ENCODE results near the gene DSCAML1. TPM values are rescaled to one million over a fixed set of nuclear protein-coding genes. Genes with fewer than 3 reads are reported as not detected.

The DSCAML1 gene
- total and polyA plus RNA-seq, 9 of the 15 experiments (the other 6 are each of a cell fraction or from before 2014, with no cell fraction given): not detected

DNA sequence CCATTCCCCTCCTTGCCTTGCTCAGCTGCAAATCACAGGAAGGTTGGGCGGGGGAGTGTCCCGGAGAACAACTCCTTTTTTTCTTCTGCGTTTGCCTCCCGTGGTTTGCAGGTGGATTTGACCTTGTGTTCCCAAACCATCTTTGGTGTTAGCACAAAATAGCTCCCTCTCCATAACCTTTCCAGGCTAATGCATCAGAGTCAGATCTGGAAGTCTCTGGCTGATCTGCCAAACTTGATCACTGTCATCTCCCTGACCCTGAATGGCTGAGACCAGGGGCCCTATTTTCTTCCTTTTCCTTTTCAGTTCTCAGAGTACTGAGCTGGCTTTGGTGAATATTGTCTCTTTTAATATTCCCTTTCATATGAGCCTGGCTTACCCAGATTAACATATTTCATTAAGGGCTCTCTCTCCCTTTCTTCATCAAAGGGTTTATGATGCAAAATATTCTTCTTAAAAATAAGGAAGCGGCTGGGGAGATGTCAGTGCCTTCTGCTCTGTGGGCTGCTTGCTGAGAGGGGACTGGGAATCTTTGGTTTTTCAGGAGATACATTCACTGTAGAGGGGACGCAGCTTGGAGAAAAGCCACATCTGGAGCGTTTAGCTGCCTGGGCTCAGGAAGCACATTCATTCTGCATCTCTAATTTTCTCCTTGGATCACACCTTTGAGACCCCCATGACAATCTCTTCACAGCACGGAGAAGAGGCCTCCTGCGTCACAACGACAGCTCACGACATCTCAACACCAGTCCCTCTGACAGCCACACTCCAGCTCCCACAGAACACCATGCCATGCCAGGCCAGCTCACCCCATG is 321.1 kb downstream of the DSCAML1 start:
- in situ Hi-C loops (cut with MboI): no loop called here
- Histone ChIP-seq H3K4me2 (ENCODE audit: insufficient read depth, low read length) (no peak overlapping the region), H3K27ac (ENCODE audit: extremely low read depth, low read depth, low read length) (no peak overlapping the region), H3K36me3 (ENCODE audit: control insufficient read depth, insufficient read depth, low read length) (no peaks in the 10 kb centered on the region), H3K79me2 (ENCODE audit: control insufficient read depth, insufficient read depth, low read length) (no peaks in the 10 kb centered on the region), H3K9me3 (replicated peaks; ENCODE audit: control insufficient read depth, insufficient read depth, low read depth, low read length) (no peaks in the 10 kb centered on the region), H3K27me3 (ENCODE audit: control insufficient read depth in 2 of 2, insufficient read depth in 2 of 2, low read length in 2 of 2) (peaks cover 4 to 55% of the 10 kb centered on the region in 2 experiments), H3K9ac (ENCODE audit: insufficient read depth in 1 of 2, low read depth in 2 of 2, low read length in 2 of 2) (no peak overlapping the region), H2AFZ (ENCODE audit: low read depth, low read length) (no peak overlapping the region), H3K4me1 (replicated peaks in 1 of 2; ENCODE audit: control insufficient read depth in 2 of 2, insufficient read depth in 2 of 2, low read length in 2 of 2) (no peaks in the 10 kb centered on the region), H3K4me3 (no peak overlapping the region), H3K9me1 (ENCODE audit: control insufficient read depth, insufficient read depth, low read length) (no peaks in the 10 kb centered on the region), H4K20me1 (replicated peaks; ENCODE audit: control insufficient read depth, insufficient read depth, low read length) (no peaks in the 10 kb centered on the region; the same call in 1 of the 2 replicates)
- intact Hi-C loops (cut with micrococcal nuclease): no loop called here
- CTCF ChIA-PET (ENCODE audit: low intra/inter-chr PET ratio): interaction anchor here (0.6 kb wide), 1 partner anchor 54 kb away, joined by 3 read pairs; no protein-coding TSS in a partner anchor
- POLR2A ChIA-PET: no interaction called here
- no TSS peak for BruUV-seq (replicated peaks)
- WGBS (ENCODE audit: insufficient coverage, low coverage, missing lambda C conversion rate): 2% methylated on average over 11 of the region's 11 CpGs
- ATAC-seq: no peak
- DNase-seq (ENCODE audit: extremely low read depth in 1 of 4, low spot score in 3 of 4): no peak
- FAIRE-seq: no peak
- TF ChIP-seq HDAC2 (IDR thresholded peaks at IDR 0.05) (no peak), C11orf30 (IDR thresholded peaks at IDR 0.05; ENCODE audit: low read depth) (no peak), ZNF830 (CRISPR knock-in tag; IDR thresholded peaks at IDR 0.05) (no peak), FOXK1 (CRISPR knock-in tag; IDR thresholded peaks at IDR 0.05; ENCODE audit: borderline replicate concordance) (no peak), SRSF7 (optimal IDR thresholded peaks at IDR 0.05; ENCODE audit: low read depth, low read length) (no peak), ZNF77 (CRISPR knock-in tag; IDR thresholded peaks at IDR 0.05) (no peak), YY1 (IDR thresholded peaks at IDR 0.05; ENCODE audit: borderline replicate concordance in 1 of 3, control insufficient read depth in 1 of 3, extremely low read depth in 1 of 3, insufficient read depth in 3 of 3, insufficient read length in 1 of 3, insufficient replicate concordance in 2 of 3, low read depth in 1 of 3, low read length in 2 of 3) (no peak), HNRNPH1 (optimal IDR thresholded peaks at IDR 0.05; ENCODE audit: low read depth, low read length) (no peak), NR2C1 (IDR thresholded peaks at IDR 0.05) (no peak), NR2C1 (tag; IDR thresholded peaks at IDR 0.05) (no peak), PHF20 (IDR thresholded peaks at IDR 0.05; ENCODE audit: partially characterized antibody) (no peak), RBM14 (IDR thresholded peaks at IDR 0.05; ENCODE audit: borderline replicate concordance, insufficient read depth, low read depth, low read length) (no peak), ASH1L (IDR thresholded peaks at IDR 0.05; ENCODE audit: borderline replicate concordance, low read depth, partially characterized antibody) (no peak), TCF7 (IDR thresholded peaks at IDR 0.05; ENCODE audit: borderline replicate concordance) (no peak), SP1 (CRISPR knock-in tag; IDR thresholded peaks at IDR 0.05) (no peak), PTTG1 (tag; IDR thresholded peaks at IDR 0.05; ENCODE audit: low read depth) (no peak)
- TF ChIP-seq, protein P1, sequence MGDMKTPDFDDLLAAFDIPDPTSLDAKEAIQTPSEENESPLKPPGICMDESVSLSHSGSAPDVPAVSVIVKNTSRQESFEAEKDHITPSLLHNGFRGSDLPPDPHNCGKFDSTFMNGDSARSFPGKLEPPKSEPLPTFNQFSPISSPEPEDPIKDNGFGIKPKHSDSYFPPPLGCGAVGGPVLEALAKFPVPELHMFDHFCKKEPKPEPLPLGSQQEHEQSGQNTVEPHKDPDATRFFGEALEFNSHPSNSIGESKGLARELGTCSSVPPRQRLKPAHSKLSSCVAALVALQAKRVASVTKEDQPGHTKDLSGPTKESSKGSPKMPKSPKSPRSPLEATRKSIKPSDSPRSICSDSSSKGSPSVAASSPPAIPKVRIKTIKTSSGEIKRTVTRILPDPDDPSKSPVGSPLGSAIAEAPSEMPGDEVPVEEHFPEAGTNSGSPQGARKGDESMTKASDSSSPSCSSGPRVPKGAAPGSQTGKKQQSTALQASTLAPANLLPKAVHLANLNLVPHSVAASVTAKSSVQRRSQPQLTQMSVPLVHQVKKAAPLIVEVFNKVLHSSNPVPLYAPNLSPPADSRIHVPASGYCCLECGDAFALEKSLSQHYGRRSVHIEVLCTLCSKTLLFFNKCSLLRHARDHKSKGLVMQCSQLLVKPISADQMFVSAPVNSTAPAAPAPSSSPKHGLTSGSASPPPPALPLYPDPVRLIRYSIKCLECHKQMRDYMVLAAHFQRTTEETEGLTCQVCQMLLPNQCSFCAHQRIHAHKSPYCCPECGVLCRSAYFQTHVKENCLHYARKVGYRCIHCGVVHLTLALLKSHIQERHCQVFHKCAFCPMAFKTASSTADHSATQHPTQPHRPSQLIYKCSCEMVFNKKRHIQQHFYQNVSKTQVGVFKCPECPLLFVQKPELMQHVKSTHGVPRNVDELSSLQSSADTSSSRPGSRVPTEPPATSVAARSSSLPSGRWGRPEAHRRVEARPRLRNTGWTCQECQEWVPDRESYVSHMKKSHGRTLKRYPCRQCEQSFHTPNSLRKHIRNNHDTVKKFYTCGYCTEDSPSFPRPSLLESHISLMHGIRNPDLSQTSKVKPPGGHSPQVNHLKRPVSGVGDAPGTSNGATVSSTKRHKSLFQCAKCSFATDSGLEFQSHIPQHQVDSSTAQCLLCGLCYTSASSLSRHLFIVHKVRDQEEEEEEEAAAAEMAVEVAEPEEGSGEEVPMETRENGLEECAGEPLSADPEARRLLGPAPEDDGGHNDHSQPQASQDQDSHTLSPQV (IDR thresholded peaks at IDR 0.05): no peak

Measured in K562 (cell line).